Measurements from ENCODE around the gene STRN4. TPM values are rescaled to one million over a fixed set of nuclear protein-coding genes. Genes with fewer than 3 reads are reported as not detected.

STRN4 gene
- total RNA-seq, 2 donors from 2014 or later, result 51.4 to 55.5 TPM

GRCh38 chr19:46727757-46728156 lies 18.5 kb downstream of the STRN4 start:
- no peak overlapping the region for H3K4me3 ChIP-seq
- DNase-seq (no peak), ATAC-seq (no peak)
- intact Hi-C loops (cut with DNase I), result no loop called here
- TF ChIP-seq CTCF (IDR thresholded peaks at IDR 0.05) (no peak), POLR2A (IDR thresholded peaks at IDR 0.05) (no peak)
- H3K36me3 ChIP-seq (replicated peaks in 1 of 2; ENCODE audit: insufficient read depth in 1 of 2, low read depth in 2 of 2), result peaks cover 8 to 41% of the 10 kb centered on the region in 2 donors
- H3K9me3 ChIP-seq, result no peaks in the 10 kb centered on the region
- no peaks in the 10 kb centered on the region for H3K27me3 ChIP-seq
- WGBS, 2 donors, result 73 to 81% methylated on average over 3 to 10 of the region's 11 CpGs
- no peaks in the 10 kb centered on the region for H3K4me1 ChIP-seq
- no peak overlapping the region for H3K27ac ChIP-seq

- Histone ChIP-seq H3K4me1 (no peaks in the 10 kb centered on the region), H3K27me3 (no peaks in the 10 kb centered on the region), H3K27ac (no peak overlapping the region), H3K4me3 (no peak overlapping the region), H3K9me3 (no peaks in the 10 kb centered on the region), H3K36me3 (replicated peaks in 1 of 2; ENCODE audit: insufficient read depth in 1 of 2, low read depth in 2 of 2) (peaks cover 11 to 43% of the 10 kb centered on the region in 2 donors)
- 76 to 84% methylated on average over 8 to 14 of the region's 14 CpGs for WGBS, 2 donors
- DNase-seq (no peak), ATAC-seq (no peak)
- TF ChIP-seq CTCF (IDR thresholded peaks at IDR 0.05) (no peak), POLR2A (IDR thresholded peaks at IDR 0.05) (no peak)
- intact Hi-C loops (cut with DNase I), result no loop called here
Measured at GRCh38 chr19:46726971-46727501, 19.2 kb downstream of the STRN4 start.

- intact Hi-C loops (cut with DNase I), result no loop called here
- WGBS, 2 donors, result 88 to 92% methylated on average over 10 of the region's 10 CpGs
Measured at GRCh38 chr19:46726551-46726950, 19.7 kb downstream of the STRN4 start.

GRCh38 chr19:46725859-46726393 lies 20.3 kb downstream of the STRN4 start:
- H3K27me3 ChIP-seq, result no peaks in the 10 kb centered on the region
- no peak for DNase-seq
- H3K27ac ChIP-seq, result no peak overlapping the region
- 73 to 80% methylated on average over 9 of the region's 9 CpGs for WGBS, 2 donors
- H3K9me3 ChIP-seq, result no peaks in the 10 kb centered on the region
- no peaks in the 10 kb centered on the region for H3K4me1 ChIP-seq
- intact Hi-C loops (cut with DNase I), result no loop called here
- no peak for TF ChIP-seq POLR2A (IDR thresholded peaks at IDR 0.05)
- TF ChIP-seq CTCF (IDR thresholded peaks at IDR 0.05), result no peak
- peaks cover 11 to 45% of the 10 kb centered on the region in 2 donors for H3K36me3 ChIP-seq (replicated peaks in 1 of 2; ENCODE audit: insufficient read depth in 1 of 2, low read depth in 2 of 2)
- no peak overlapping the region for H3K4me3 ChIP-seq
- no peak for ATAC-seq

More at GRCh38 chr19:46726551-46726950, 19.7 kb downstream of the STRN4 start:
- Histone ChIP-seq H3K27me3 (no peaks in the 10 kb centered on the region), H3K27ac (no peak overlapping the region), H3K4me3 (no peak overlapping the region), H3K9me3 (no peaks in the 10 kb centered on the region), H3K36me3 (replicated peaks in 1 of 2; ENCODE audit: insufficient read depth in 1 of 2, low read depth in 2 of 2) (peaks cover 11 to 45% of the 10 kb centered on the region in 2 donors), H3K4me1 (no peaks in the 10 kb centered on the region)
- TF ChIP-seq POLR2A (IDR thresholded peaks at IDR 0.05), result no peak
- no peak for TF ChIP-seq CTCF (IDR thresholded peaks at IDR 0.05)
- DNase-seq (no peak), ATAC-seq (no peak)
